Astrocyte of the cerebellum (primary cell): Measurements from ENCODE around the gene ARID4B.

Experiments used
- DNase-seq: peaks from one replicate; pipeline ENCODE4 v3.0.0-alpha.2; 2011; ENCODE audit warnings: low read depth
- H3K4me3 ChIP-seq: 2 replicates; pipeline ENCODE4 v1.5.1; 2011; ENCODE audit warnings: mild to moderate bottlenecking, low read depth, low read length, moderate library complexity
- in situ Hi-C: cut with HindIII; loops from 2 replicates; pipeline ENCODE4 v1.10.0; 2017; ENCODE audit warnings: low sequenced_read_pairs
- TF ChIP-seq, protein P1 (sequence below): IDR thresholded peaks from 2 replicates; pipeline ENCODE4 v1.5.1; 2012; ENCODE audit warnings: low read length, low read depth, moderate library complexity, mild to moderate bottlenecking; ENCODE audit errors: missing control alignments

The ARID4B gene

GRCh38 chr1:235133086-235133485, 194.9 kb downstream of the ARID4B start:
- in situ Hi-C loops, result no loop called here
- no peak overlapping the region for H3K4me3 ChIP-seq
- TF ChIP-seq, protein P1, sequence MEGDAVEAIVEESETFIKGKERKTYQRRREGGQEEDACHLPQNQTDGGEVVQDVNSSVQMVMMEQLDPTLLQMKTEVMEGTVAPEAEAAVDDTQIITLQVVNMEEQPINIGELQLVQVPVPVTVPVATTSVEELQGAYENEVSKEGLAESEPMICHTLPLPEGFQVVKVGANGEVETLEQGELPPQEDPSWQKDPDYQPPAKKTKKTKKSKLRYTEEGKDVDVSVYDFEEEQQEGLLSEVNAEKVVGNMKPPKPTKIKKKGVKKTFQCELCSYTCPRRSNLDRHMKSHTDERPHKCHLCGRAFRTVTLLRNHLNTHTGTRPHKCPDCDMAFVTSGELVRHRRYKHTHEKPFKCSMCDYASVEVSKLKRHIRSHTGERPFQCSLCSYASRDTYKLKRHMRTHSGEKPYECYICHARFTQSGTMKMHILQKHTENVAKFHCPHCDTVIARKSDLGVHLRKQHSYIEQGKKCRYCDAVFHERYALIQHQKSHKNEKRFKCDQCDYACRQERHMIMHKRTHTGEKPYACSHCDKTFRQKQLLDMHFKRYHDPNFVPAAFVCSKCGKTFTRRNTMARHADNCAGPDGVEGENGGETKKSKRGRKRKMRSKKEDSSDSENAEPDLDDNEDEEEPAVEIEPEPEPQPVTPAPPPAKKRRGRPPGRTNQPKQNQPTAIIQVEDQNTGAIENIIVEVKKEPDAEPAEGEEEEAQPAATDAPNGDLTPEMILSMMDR, result no peak
- DNase-seq, result no peak

GRCh38 chr1:235131961-235132360, 196.0 kb downstream of the ARID4B start:
- in situ Hi-C loops, result no loop called here
- no peak overlapping the region for H3K4me3 ChIP-seq
- TF ChIP-seq, protein P1, result no peak
- DNase-seq, result no peak

- no peak for DNase-seq
- TF ChIP-seq, protein P1, result no peak
- H3K4me3 ChIP-seq, result no peak overlapping the region
- in situ Hi-C loops, result no loop called here
These were observed 197.2 kb downstream of the ARID4B start for GRCh38 chr1:235130766-235131270.

- TF ChIP-seq, protein P1, result no peak
- in situ Hi-C loops, result no loop called here
- no peak overlapping the region for H3K4me3 ChIP-seq
- DNase-seq, result no peak
These were observed 198.0 kb downstream of the ARID4B start for GRCh38 chr1:235129774-235130570.

DNA sequence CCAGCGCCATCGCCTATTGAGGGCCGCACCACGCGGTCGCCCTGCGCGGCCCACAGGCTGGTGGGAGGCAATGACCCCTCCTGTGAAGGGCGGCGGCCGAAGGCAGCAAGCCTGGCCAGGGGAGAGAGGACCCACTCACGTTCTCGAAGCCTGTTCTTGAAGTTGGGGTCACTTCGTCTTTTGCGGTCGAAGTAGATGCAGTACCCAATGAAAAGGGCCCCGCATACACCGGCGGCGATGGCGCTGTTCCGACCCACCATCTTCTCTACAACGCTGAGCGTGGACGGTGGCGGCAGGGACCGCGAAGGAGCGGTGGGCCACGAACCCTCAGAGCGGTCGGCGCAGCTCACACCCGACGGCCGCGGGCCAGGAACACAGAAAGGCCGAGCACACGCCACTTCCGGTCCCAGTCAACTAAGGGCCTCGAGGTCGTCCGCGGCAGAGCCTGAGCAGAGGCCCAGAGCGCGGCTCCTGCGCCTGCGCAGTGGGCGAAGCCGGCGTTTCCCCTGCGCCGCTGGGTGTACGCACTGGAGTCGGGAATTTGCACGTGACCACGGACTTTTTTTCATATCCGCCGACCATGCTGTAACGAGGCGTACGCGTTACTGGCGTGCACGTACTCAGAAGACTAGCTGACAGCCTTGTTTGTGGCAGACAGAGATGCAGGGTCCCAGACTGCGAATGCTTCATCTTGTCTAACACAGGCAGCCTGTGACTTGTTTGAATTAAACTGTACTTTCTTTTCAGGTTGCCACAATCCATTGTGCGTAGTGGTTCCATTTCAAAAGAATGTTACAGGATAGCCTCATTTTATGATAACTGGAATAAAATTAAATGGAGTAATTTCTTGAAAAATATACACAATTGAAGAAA, 199.3 kb downstream of the ARID4B start, which contains the start of gene TOMM20:
TSS of gene TOMM20 (minus strand) at position 382 of the 873 bp plus-strand sequence. CDS start at position 260, 122 bp downstream.
- H3K4me3 ChIP-seq, result peak within 1 kb of the TSS; percentile 99
- in situ Hi-C loops, result no loop called here
- TF ChIP-seq, protein P1, result no peak
- DNase-seq, result peak; percentile 95

GRCh38 chr1:235127732-235128455, 200.1 kb downstream of the ARID4B start:
- in situ Hi-C loops, result no loop called here
- TF ChIP-seq, protein P1, result no peak
- peak overlapping the region; percentile 99 for H3K4me3 ChIP-seq
- DNase-seq, result no peak
